Esophagus muscularis mucosa (tissue), 4 donors: ENCODE measurements around the gene QSOX2. TPM values are rescaled to one million over a fixed set of nuclear protein-coding genes. Genes with fewer than 3 reads are reported as not detected.

Experiments used
- DNase-seq: peaks from one replicate; pipeline ENCODE4 v3.0.0-alpha.2; 2017; ENCODE audit errors: extremely low spot score
- H3K27ac ChIP-seq, 4 donors: fragments of 200-600 bp; sonication (generic); replicated peaks in 1 of 4; 1 replicate in 3 of 4; 2 replicates in 1 of 4; pipeline ENCODE4 v1.5.1; 2016 to 2019; ENCODE audit warnings: mild to moderate bottlenecking in 1 of 4
- H3K27me3 ChIP-seq, 4 donors: fragments of 200-600 bp; sonication (generic); one replicate each; pipeline versions ENCODE4 v1.5.1 to v1.6.0; 2016 to 2019
- H3K36me3 ChIP-seq, 4 donors: fragments of 200-600 bp; sonication (generic); one replicate each; pipeline ENCODE4 v1.5.1; 2016 to 2019
- H3K4me1 ChIP-seq, 4 donors: fragments of 200-600 bp; sonication (generic); one replicate each; pipeline ENCODE4 v1.5.1; 2016 to 2019
- H3K4me3 ChIP-seq, 4 donors: fragments of 200-600 bp; sonication (generic); 1 replicate in 2 of 4; 2 replicates in 2 of 4; pipeline ENCODE4 v1.5.1; 2016 to 2019; ENCODE audit warnings: mild to moderate bottlenecking in 4 of 4, moderate library complexity in 1 of 4
- H3K9me3 ChIP-seq, 4 donors: fragments of 200-600 bp; sonication (generic); 1 replicate in 3 of 4; 2 replicates in 1 of 4; pipeline ENCODE4 v1.5.1; 2016 to 2019
- CTCF ChIP-seq, 3 experiments: fragments of 200-600 bp in 2 of 3; fragments of 450-650 bp in 1 of 3; sonication (generic) in 2 of 3; IDR thresholded peaks; one replicate each; pipeline ENCODE4 v1.5.1; 2017 to 2019; ENCODE audit warnings: antibody characterized with exemption in 3 of 3, mild to moderate bottlenecking in 2 of 3, moderate library complexity in 1 of 3
- EP300 ChIP-seq: sonication (generic); formaldehyde crosslinking; IDR thresholded peaks from one replicate; pipeline ENCODE4 v1.6.1; 2017; ENCODE audit warnings: antibody characterized with exemption
- POLR2A ChIP-seq: fragments of 450-650 bp; IDR thresholded peaks from one replicate; pipeline ENCODE4 v1.6.1; 2017; ENCODE audit warnings: antibody characterized with exemption, moderate library complexity, mild to moderate bottlenecking, low read depth
- POLR2AphosphoS5 ChIP-seq, 2 donors: sonication (generic); formaldehyde crosslinking; IDR thresholded peaks; one replicate each; pipeline ENCODE4 v1.6.1; 2017; ENCODE audit warnings: antibody characterized with exemption in 2 of 2
- whole genome bisulfite sequencing: methylation state at CpG from one replicate; pipeline ENCODE4 v1.1.5; 2018; 5-methylcytosine and 5-hydroxymethylcytosine counted together
- intact Hi-C: fragments of 100-400 bp; cut with DNase I; formaldehyde crosslinking; loops from one replicate; pipeline ENCODE4 v1.15.1; 2023
- total RNA-seq, 4 donors: library from RNA; depleted of rRNA; stranded (reverse); fragments of >200 nt; gene quantifications; one replicate each; pipeline versions ENCODE4 v1.1.0 to v1.2.1, GENCODE V29; 2016

The QSOX2 gene
- total RNA-seq, 4 donors from 2014 or later = 5.4 to 7.6 (median 6.3) TPM

DNA sequence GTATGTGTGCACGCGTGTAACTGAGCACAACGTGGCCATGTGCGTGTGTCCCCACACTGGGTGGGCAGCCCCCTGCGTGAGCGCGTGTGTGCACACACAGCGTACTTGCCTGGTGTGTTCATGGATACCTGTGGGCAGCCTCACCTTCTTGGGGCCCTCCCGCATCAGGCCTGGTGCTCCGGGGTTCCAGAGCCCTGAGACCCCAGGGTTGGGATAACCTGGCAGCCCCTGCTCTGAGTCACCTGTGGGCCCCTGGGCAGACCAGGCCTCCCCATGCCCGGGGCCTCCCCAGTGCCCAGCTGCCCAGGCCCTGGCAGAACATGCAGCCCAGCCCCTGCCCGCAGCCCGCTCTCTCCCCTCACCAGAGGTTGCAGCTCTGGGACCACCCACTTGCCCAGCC lies 65.9 kb downstream of the QSOX2 start:
- no peaks in the 10 kb centered on the region for H3K36me3 ChIP-seq
- H3K9me3 ChIP-seq = no peaks in the 10 kb centered on the region
- H3K4me1 ChIP-seq = no peaks in the 10 kb centered on the region
- TF ChIP-seq CTCF (IDR thresholded peaks at IDR 0.05) (no peak), POLR2A (no peak), POLR2AphosphoS5 (IDR thresholded peaks at IDR 0.05) (no peak), EP300 (no peak)
- WGBS = 95% methylated on average over 10 of the region's 13 CpGs
- intact Hi-C loops = no loop called here
- no peak overlapping the region for H3K27ac ChIP-seq
- no peak for DNase-seq
- no peak overlapping the region for H3K4me3 ChIP-seq
- peaks cover 0 to 72% (median 0%) of the 10 kb centered on the region in 4 donors for H3K27me3 ChIP-seq

DNA sequence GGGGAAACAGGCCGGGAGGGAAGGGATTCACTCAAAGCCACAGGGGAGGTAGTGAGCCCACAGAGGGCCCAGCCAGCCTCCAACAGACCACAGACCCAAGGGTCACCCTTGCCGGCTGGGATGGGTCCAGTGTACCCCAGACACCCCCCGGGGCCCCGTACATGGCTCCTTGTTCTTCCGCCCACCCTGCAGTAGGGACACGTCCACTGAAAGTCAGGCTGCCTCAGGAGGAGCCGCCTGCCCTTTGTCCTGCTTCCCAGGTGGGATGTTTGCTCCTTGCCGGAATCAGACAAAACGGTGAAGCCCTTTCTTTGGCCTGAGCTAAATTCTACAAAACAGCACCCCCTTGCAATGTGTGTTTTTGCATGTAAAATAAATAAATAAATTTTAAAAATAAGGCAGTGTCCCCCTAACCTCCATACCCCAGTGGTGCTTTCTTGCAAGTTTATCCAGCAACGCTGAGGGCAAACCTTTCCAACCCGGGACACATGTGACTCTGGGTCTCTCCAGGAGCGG lies 66.5 kb downstream of the QSOX2 start:
- intact Hi-C loops = no loop called here
- Histone ChIP-seq H3K4me1 (no peaks in the 10 kb centered on the region), H3K4me3 (no peak overlapping the region), H3K27me3 (peaks cover 0 to 67% (median 0%) of the 10 kb centered on the region in 4 donors), H3K27ac (no peak overlapping the region), H3K36me3 (no peaks in the 10 kb centered on the region), H3K9me3 (no peaks in the 10 kb centered on the region)
- TF ChIP-seq EP300 = no peak
- no peak for TF ChIP-seq POLR2A
- no peak for TF ChIP-seq POLR2AphosphoS5 (IDR thresholded peaks at IDR 0.05)
- TF ChIP-seq CTCF (IDR thresholded peaks at IDR 0.05) = no peak
- 49% methylated on average over 3 of the region's 12 CpGs for WGBS
- DNase-seq = no peak

- WGBS = 100% methylated on average over 1 of the region's 8 CpGs
- DNase-seq = no peak
- H3K9me3 ChIP-seq = no peaks in the 10 kb centered on the region
- no peaks in the 10 kb centered on the region for H3K36me3 ChIP-seq
- peaks cover 0 to 66% (median 0%) of the 10 kb centered on the region in 4 donors for H3K27me3 ChIP-seq
- no peaks in the 10 kb centered on the region for H3K4me1 ChIP-seq
- no peak overlapping the region for H3K27ac ChIP-seq
- no peak overlapping the region for H3K4me3 ChIP-seq
- intact Hi-C loops = no loop called here
- TF ChIP-seq EP300 = no peak
- TF ChIP-seq POLR2A = no peak
- TF ChIP-seq CTCF (IDR thresholded peaks at IDR 0.05) = no peak
- TF ChIP-seq POLR2AphosphoS5 (IDR thresholded peaks at IDR 0.05) = no peak
These were observed 66.9 kb downstream of the QSOX2 start for GRCh38 chr9:136178773-136179075.

- Histone ChIP-seq H3K4me3 (no peak overlapping the region), H3K36me3 (no peaks in the 10 kb centered on the region), H3K27ac (no peak overlapping the region), H3K27me3 (peaks cover 0 to 66% (median 0%) of the 10 kb centered on the region in 4 donors), H3K9me3 (no peaks in the 10 kb centered on the region), H3K4me1 (no peaks in the 10 kb centered on the region)
- no peak for DNase-seq
- 83% methylated on average over 12 of the region's 21 CpGs for WGBS
- intact Hi-C loops = no loop called here
- TF ChIP-seq POLR2AphosphoS5 (IDR thresholded peaks at IDR 0.05) (no peak), POLR2A (no peak), CTCF (IDR thresholded peaks at IDR 0.05) (no peak), EP300 (no peak)
These were observed 67.4 kb downstream of the QSOX2 start for GRCh38 chr9:136178061-136178772.
